Measurements from ENCODE around the gene TRABD2B. TPM values are rescaled to one million over a fixed set of nuclear protein-coding genes. Genes with fewer than 3 reads are reported as not detected.
A peak's percentile ranks its signal among the peaks of the same experiment; 100 is the strongest.

The TRABD2B gene
- total and polyA plus RNA-seq, 4 donors, result 0.28 to 2.6 (median 1.3) TPM

- peak; percentile 77 to 83 for TF ChIP-seq RXRA (IDR thresholded peaks at IDR 0.05)
- TF ChIP-seq TAF1 (conservative IDR thresholded peaks at IDR 0.05), result no peak
- TF ChIP-seq RAD21 (IDR thresholded peaks at IDR 0.05), result peak in 1 of 2 donors; percentile 39
- Histone ChIP-seq H3K4me3 (ENCODE audit: low read depth in 1 of 3, low read length in 3 of 3) (no peak overlapping the region), H3K9me3 (ENCODE audit: control insufficient read depth in 4 of 4, low read length in 3 of 4) (no peaks in the 10 kb centered on the region), H3K27me3 (ENCODE audit: control insufficient read depth in 4 of 4, insufficient read depth in 4 of 4, low read length in 3 of 4) (no peaks in the 10 kb centered on the region), H3K4me1 (ENCODE audit: control insufficient read depth in 4 of 4, insufficient read depth in 4 of 4, low read length in 3 of 4) (peaks cover 0 to 12% (median 9%) of the 10 kb centered on the region in 4 donors), H3K9ac (ENCODE audit: low read depth in 1 of 2, low read length in 2 of 2) (no peak overlapping the region), H3K36me3 (ENCODE audit: control insufficient read depth in 4 of 4, insufficient read depth in 3 of 4, low read depth in 1 of 4, low read length in 3 of 4) (no peaks in the 10 kb centered on the region), H3K27ac (ENCODE audit: low read depth in 1 of 2, low read length in 2 of 2) (no peak overlapping the region)
- WGBS, result 70% methylated on average over 24 of the region's 24 CpGs
- DNase-seq (ENCODE audit: low spot score), result peak; percentile 37
These were observed 222.0 kb downstream of the TRABD2B start for GRCh38 chr1:47774986-47775834.

- H3K27me3 ChIP-seq (ENCODE audit: control insufficient read depth in 4 of 4, insufficient read depth in 4 of 4, low read length in 3 of 4), result no peaks in the 10 kb centered on the region
- H3K36me3 ChIP-seq (ENCODE audit: control insufficient read depth in 4 of 4, insufficient read depth in 3 of 4, low read depth in 1 of 4, low read length in 3 of 4), result no peaks in the 10 kb centered on the region
- no peak overlapping the region for H3K9ac ChIP-seq (ENCODE audit: low read depth in 1 of 2, low read length in 2 of 2)
- peaks cover 0 to 12% (median 9%) of the 10 kb centered on the region in 4 donors for H3K4me1 ChIP-seq (ENCODE audit: control insufficient read depth in 4 of 4, insufficient read depth in 4 of 4, low read length in 3 of 4)
- H3K9me3 ChIP-seq (ENCODE audit: control insufficient read depth in 4 of 4, low read length in 3 of 4), result no peaks in the 10 kb centered on the region
- no peak for TF ChIP-seq MAX (IDR thresholded peaks at IDR 0.05)
- TF ChIP-seq FOXA1 (IDR thresholded peaks at IDR 0.05), result no peak
- no peak for TF ChIP-seq TAF1 (conservative IDR thresholded peaks at IDR 0.05)
- TF ChIP-seq RXRA (IDR thresholded peaks at IDR 0.05), result no peak
- no peak for TF ChIP-seq YY1 (IDR thresholded peaks at IDR 0.05)
- TF ChIP-seq SP1 (IDR thresholded peaks at IDR 0.05), result no peak
- TF ChIP-seq FOXA2 (IDR thresholded peaks at IDR 0.05), result no peak
- TF ChIP-seq REST (IDR thresholded peaks at IDR 0.05), result no peak
- TF ChIP-seq NR2F2 (IDR thresholded peaks at IDR 0.05), result no peak
- no peak for TF ChIP-seq ATF3 (IDR thresholded peaks at IDR 0.05)
- no peak for TF ChIP-seq ZBTB33 (IDR thresholded peaks at IDR 0.05)
- H3K27ac ChIP-seq (ENCODE audit: low read depth in 1 of 2, low read length in 2 of 2), result no peak overlapping the region
- 95% methylated on average over 11 of the region's 11 CpGs for whole genome bisulfite sequencing
- no peak for DNase-seq (ENCODE audit: low spot score)
- no peak overlapping the region for H3K4me3 ChIP-seq (ENCODE audit: low read depth in 1 of 3, low read length in 3 of 3)
These were observed 224.1 kb downstream of the TRABD2B start for GRCh38 chr1:47772960-47773682.
